Activated T-cell treated with anti-CD3 and anti-CD28 coated beads for 1 hour (primary cell): Measurements from ENCODE around the gene ORC4.

ENCODE experiments used
- DNase-seq: peaks from one replicate; pipeline ENCODE4 v3.0.0-alpha.2; 2020; ENCODE audit warnings: low read depth

Gene ORC4

DNA sequence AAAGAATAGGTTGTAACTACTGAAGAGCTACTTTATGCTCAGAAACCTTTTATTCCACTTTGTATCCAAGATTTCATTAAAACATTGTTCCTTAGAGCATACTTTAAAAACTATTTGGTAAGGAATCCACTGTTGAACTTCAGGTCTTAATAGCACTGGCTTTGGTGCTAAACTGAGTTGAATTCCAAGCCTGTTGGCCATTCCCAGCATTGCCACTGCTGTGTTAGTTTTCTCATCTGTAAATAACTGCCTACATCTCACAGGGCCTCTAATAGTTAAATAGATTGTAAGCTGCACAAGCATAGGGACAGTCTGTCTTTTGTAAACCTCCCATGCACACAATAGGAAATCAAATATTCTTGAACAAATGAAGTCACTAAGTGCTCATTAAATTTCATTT, 86.6 kb downstream of the ORC4 start:
- no peak for DNase-seq

DNA sequence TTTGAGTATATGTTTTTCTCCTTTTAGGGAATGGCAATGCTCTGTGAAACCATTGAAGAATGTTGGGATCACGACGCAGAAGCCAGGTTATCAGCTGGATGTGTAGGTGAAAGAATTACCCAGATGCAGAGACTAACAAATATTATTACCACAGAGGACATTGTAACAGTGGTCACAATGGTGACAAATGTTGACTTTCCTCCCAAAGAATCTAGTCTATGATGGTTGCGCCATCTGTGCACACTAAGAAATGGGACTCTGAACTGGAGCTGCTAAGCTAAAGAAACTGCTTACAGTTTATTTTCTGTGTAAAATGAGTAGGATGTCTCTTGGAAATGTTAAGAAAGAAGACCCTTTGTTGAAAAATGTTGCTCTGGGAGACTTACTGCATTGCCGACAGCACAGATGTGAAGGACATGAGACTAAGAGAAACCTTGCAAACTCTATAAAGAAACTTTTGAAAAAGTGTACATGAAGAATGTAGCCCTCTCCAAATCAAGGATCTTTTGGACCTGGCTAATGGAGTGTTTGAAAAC, 93.4 kb downstream of the ORC4 start:
- no peak for DNase-seq

DNA sequence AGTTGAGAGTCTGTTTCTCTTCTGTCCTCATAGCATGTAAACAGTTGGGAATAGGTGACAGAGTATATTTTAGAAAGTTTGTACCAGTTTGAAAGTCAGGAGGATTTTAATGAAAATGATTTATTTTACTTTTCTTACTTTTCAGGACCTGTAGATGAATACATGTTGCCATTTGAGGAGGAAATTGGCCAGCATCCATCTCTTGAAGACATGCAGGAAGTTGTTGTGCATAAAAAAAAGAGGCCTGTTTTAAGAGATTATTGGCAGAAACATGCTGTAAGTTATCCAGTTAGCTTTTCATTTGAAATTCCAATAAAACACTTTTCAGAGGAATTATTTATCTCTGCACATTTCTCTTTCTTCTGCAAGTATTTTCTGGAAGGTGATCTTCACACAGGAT, 94.7 kb downstream of the ORC4 start:
- DNase-seq = no peak

DNA sequence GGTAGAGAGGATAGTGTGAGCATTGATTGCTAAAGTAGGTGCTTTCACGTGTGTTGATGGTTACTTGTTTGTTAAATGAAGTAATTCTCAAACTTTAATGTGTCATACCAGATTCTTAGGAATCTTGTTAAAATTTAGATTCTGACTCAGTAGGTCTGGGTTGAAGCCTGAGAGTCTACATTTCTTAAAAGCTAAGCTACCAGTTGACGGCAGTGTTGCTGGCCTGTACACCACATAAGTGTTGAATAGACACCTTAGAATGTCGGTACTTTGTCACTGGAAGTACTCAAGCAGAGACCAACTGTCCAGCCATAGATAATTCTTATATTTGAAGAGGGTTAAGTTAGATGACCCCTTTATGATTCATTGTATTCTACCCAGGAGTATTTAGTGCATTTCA, 95.9 kb downstream of the ORC4 start:
- no peak for DNase-seq

DNA sequence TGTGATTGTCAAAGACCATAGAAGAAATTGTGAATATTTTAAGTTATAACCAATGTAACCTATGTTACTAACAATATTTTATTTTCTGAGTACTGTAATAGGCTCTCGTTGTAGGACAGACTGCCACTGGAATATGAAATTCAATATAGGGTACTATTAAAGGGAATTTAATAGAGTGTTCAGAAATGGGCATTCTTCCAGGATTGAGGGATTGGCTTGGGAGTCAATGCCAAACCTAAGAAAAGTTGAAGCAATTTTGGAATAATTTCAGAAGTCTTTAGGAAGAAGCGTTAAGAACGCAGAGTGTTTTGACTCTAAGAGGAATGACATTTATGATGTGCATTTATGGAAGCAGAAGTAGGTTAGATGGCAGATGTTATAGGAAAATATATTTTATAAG, 96.7 kb downstream of the ORC4 start:
- no peak for DNase-seq

DNA sequence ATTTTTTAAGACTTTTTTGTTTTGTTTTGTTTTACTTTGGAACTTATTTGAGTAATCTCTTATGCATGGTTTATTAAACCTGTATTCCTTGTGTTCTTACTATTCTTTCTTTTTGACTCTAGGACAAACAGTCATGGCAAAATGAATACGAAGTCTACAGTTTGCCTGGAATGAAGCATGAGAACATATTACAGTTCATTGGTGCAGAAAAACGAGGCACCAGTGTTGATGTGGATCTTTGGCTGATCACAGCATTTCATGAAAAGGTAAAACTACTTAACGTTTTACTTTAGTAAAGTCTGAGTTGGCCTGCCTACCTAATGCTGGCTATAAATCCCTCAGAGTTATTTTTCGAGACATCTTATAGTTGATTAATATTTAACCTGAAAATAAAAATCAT, 103.4 kb downstream of the ORC4 start:
- no peak for DNase-seq

DNA sequence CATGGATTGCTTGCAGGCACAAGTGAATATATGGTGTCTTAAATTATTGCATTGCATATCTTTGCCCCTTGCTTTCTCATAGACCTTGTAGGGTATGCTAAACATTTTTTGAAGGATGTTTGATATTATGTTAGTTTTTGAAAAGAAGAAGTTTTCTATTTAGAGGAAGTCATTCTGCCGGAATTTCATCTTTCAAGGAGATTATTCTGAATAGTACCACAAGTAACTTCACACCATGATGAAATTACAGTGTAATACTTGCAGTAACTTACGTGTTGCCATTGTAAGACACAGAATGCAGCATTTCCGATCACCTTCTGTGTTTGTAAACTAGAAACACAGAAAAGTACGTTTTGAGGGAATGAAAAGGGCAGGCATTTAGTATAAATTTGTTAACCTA, 103.8 kb downstream of the ORC4 start:
- DNase-seq = no peak

DNA sequence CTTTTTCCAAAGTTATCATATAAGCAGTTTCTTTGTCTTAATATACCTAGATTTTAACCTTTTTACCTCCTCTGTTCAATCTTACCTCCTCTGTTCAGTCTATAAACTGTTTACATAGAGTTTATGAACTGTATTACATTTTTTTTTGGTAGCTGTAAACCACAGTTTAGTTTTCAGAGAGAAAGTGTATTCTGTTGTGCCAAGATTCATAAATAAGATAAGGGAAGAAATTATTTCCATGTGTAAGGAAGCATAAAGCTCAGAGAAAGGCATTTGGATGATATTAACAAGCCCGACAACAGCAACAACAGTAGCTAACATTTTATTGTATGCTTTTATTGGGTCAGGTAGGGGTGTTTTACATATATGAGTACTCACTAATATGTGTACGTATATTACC, 104.5 kb downstream of the ORC4 start:
- no peak for DNase-seq

DNA sequence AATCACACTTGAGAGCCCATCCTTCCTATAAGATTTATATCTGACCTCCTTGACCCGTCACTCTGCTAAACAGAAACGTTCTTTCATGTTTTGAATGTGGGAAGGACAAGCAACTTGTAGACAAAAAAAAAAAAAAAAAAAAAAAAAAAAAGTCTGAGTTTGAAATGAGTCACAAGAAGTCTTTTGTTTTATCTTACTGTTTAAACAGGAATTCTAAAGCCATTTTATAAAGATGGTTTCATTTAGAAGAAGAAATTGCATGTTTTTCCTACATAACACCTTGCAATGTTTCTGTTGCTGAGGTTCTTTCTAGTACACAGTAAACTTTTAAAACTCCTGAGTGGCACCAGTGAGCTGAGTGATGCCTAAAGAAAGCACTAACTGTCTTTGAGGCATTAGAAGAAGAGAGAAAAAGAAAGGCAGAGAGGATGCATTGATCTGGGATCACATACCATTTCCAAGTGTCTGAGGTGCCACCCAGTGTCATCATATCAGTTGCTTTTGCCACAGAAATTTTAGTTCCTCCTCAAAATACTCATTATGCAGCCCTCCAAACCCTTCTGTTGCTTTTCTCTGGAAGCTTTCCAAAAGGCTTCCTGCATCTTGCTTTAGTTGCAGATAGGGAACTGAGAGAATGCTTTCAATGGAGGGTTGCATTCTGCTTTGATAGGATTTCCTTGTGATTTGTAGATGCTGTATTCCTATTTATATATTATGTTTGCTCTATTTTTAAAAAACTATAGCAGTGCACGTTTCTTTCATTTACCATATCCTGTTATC, 106.6 kb downstream of the ORC4 start:
- no peak for DNase-seq

DNA sequence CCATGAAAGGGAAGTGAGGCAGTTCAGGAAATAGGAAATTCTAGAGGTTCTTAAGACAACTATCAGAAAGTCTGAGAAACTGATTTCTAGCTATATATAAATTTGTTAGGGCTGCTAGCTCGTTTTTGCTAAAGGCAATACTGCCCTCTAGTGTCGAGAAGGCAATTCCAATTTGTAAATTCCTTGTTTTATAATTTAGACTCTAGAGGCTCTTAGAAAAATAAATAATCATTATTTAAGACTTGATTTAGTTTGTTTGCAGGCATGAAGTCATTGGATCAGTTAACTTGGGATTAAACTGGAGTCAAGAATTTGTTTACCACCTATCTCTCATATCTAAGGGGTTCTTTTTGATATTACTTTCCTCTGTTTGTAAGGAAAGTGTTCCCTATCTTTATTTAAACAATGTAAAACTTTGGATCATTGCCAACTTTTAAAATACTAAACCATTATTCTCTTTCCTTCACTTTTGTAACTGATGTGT, 109.5 kb downstream of the ORC4 start:
- no peak for DNase-seq

DNA sequence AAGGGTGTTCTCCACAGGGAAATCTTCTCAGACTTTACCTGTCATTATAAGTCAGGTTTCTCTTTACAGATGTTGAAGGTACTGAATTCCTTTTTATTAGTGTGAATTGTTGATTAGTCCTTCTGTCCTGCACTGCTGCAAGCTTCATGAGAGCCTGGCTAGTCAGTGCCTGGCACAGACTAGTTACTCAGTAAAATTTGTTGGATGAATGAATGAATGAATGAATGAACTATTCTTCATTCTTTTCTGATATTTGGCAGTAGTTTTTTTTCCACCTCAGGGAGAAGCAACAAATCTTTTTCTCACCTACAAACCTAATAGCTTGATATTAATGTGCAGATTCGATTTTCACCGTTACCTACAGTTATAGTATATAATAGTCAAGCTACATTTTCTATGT, 111.4 kb downstream of the ORC4 start:
- no peak for DNase-seq

DNA sequence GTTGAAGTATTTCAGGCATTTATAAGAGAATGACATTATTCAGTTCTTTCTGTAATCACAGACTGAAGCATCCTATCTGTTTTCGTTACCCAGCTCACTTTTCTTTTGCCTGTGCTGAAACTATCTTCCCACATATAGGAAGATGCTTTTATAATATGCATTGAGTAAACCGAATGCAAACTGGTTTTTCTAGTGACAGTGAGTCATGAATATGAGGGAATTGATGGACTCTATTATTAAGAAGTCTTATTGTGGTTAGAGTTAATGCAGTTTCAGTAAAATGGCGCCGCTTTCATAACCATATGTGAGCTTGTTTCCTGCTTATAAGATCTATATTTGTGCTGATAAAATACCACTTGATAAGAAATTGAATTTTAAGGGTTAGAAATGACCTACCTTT, 116.5 kb downstream of the ORC4 start:
- DNase-seq = no peak

DNA sequence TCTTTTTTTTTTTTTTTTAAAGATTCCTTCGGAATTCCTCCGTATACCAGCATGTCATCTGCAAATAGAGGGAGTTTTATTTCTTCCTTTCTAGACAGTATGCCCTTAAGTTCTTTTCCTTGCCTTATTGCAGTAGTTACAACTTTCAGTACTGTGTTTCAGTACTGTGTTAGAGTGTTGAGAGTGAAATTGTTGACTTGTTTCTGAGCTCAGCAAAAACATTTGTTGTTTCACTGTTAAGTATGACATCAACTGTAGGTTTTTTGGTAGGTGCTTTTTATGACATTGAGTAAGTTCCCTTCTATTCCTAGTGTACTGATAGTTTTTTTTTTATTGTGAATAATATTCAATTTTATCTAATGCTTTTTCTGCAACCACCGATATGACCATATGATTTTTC, 131.9 kb downstream of the ORC4 start:
- no peak for DNase-seq

DNA sequence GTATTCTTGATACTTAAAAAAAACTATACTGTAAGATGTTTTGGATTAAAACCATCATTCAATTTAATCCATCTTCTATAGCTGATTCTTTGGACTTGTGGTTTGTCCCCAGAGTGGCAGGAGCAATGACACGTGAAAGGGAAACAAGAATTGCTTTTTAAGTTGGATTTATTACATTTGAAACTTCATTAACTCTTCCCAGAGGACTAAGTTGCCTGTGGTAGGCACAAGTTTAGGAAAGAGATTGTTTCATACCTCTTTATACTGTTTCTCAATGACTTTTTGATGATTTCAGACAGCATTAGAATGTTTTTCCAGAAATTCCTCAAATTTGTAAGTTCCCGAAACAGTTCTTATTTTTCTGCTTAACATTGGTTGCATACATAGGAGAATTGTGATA, 134.4 kb downstream of the ORC4 start:
- DNase-seq = no peak

DNA sequence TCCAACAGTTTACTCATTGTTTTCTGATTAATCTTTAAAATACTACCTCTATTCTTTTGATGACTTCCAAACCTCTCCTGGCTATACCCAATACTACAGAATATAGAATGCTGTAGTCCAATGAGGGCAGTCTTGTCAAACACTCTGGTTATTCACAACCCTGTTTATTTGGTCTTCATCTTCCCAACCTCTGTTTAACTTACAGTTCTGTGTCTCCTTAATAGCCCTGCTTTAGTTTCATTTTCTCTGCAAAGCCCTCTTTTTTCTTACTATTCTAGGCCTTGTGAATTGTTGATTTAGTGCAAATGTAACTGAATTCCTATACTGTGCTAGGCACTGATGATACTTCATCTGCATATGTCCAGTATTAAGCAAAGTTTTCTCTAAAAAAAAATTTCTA, 135.7 kb downstream of the ORC4 start:
- DNase-seq = no peak

DNA sequence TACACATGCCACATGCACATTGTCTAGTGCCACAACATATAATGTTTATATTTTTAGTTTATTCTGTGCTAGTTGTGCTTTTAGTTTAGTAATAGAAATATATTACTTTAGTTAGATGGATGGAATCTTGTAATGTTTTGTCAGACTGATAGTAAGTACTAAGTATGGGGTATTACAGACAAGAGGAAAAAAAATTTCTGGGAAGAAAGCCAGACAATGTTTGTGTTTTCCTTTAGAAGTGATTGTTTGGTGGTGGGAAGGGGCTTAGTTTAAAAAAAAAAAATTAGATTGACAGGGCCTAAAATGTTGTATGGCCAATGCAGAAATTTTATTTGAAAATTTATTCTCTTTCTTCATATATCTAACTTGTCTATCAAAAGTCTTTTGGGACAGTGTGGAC, 137.9 kb downstream of the ORC4 start:
- DNase-seq = no peak
